ENCODE results near the gene MED12L.

DNA sequence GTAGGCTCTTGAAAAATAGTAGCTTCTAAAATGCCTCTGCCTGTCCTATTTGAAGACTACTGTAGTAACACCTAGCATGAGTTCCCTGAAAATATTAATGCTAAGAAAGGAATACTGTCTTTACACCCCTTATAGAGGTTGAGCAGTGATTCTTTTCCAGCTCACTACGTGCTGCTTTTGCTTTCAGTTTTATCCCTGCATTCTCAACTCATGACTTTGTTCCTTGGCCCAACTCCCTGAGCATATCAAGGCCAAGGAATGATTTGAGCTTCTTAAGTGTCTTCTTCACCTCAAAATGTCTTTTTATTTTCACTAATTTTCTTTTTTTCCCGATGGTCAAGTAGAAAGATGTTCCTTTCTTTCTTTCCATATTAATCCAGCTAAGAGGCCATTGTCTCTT, 260.4 kb downstream of the MED12L start:
- TF ChIP-seq, protein P1, sequence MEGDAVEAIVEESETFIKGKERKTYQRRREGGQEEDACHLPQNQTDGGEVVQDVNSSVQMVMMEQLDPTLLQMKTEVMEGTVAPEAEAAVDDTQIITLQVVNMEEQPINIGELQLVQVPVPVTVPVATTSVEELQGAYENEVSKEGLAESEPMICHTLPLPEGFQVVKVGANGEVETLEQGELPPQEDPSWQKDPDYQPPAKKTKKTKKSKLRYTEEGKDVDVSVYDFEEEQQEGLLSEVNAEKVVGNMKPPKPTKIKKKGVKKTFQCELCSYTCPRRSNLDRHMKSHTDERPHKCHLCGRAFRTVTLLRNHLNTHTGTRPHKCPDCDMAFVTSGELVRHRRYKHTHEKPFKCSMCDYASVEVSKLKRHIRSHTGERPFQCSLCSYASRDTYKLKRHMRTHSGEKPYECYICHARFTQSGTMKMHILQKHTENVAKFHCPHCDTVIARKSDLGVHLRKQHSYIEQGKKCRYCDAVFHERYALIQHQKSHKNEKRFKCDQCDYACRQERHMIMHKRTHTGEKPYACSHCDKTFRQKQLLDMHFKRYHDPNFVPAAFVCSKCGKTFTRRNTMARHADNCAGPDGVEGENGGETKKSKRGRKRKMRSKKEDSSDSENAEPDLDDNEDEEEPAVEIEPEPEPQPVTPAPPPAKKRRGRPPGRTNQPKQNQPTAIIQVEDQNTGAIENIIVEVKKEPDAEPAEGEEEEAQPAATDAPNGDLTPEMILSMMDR (IDR thresholded peaks at IDR 0.05; ENCODE audit: low read depth, low read length), result no peak
- TF ChIP-seq POLR2A (IDR thresholded peaks at IDR 0.05; ENCODE audit: extremely low read depth, insufficient read length), result no peak
- TF ChIP-seq, protein P2, sequence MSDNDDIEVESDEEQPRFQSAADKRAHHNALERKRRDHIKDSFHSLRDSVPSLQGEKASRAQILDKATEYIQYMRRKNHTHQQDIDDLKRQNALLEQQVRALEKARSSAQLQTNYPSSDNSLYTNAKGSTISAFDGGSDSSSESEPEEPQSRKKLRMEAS (IDR thresholded peaks at IDR 0.05; ENCODE audit: low read depth, low read length), result no peak

All from NB4 (cell line).